ENCODE data around the gene NR3C2.

The NR3C2 gene

DNA sequence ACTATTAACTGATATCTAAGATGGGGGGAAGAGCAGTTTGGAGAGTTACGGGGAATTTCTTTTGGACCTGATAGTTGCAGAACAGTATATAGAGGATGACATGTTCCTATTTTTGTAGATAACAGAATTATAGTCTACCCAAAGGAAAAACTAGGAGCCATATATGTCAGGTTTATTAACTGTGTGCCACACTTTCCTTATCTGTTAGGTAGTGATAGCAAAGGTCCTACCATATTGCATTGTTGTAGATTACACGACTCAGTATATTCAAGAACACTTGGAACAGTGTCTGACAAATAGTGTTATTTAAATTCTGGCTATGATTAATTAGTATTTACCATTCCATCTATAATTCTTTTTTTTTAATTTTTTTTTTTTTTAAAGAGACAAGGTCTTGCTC, 175.3 kb downstream of the NR3C2 start:
- no peaks in the 10 kb centered on the region for H3K36me3 ChIP-seq (ENCODE audit: insufficient read depth, low read length)
- H3K4me2 ChIP-seq (ENCODE audit: low read length): no peak overlapping the region
- H3K9me3 ChIP-seq (ENCODE audit: low read length): no peaks in the 10 kb centered on the region
- no peak overlapping the region for H3K9ac ChIP-seq (ENCODE audit: low read length)
- no peak overlapping the region for H3K4me3 ChIP-seq (ENCODE audit: low read depth, low read length, poor library complexity, severe bottlenecking)
- H4K20me1 ChIP-seq (ENCODE audit: insufficient read depth, low read length): no peaks in the 10 kb centered on the region
- H3K79me2 ChIP-seq (ENCODE audit: insufficient read depth, low read length): no peaks in the 10 kb centered on the region
- TF ChIP-seq, protein P1, sequence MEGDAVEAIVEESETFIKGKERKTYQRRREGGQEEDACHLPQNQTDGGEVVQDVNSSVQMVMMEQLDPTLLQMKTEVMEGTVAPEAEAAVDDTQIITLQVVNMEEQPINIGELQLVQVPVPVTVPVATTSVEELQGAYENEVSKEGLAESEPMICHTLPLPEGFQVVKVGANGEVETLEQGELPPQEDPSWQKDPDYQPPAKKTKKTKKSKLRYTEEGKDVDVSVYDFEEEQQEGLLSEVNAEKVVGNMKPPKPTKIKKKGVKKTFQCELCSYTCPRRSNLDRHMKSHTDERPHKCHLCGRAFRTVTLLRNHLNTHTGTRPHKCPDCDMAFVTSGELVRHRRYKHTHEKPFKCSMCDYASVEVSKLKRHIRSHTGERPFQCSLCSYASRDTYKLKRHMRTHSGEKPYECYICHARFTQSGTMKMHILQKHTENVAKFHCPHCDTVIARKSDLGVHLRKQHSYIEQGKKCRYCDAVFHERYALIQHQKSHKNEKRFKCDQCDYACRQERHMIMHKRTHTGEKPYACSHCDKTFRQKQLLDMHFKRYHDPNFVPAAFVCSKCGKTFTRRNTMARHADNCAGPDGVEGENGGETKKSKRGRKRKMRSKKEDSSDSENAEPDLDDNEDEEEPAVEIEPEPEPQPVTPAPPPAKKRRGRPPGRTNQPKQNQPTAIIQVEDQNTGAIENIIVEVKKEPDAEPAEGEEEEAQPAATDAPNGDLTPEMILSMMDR (IDR thresholded peaks at IDR 0.05; ENCODE audit: low read length): no peak
- no peak for TF ChIP-seq EZH2 (IDR thresholded peaks at IDR 0.05; ENCODE audit: borderline replicate concordance, low read length)
- no peak overlapping the region for H3K27ac ChIP-seq (ENCODE audit: low read depth, low read length, poor library complexity, severe bottlenecking)
- H3K27me3 ChIP-seq (ENCODE audit: insufficient read depth, low read length): no peaks in the 10 kb centered on the region
- H3K4me1 ChIP-seq (ENCODE audit: insufficient read depth, low read length, severe bottlenecking): peaks cover 7% of the 10 kb centered on the region
- H3K9me2 ChIP-seq (ENCODE audit: low read depth, low read length): no peaks in the 10 kb centered on the region
- H3F3A ChIP-seq (ENCODE audit: insufficient read depth, low read length): no peaks in the 10 kb centered on the region; the same call in 1 of the 2 replicates
- no peak overlapping the region for H2AFZ ChIP-seq (ENCODE audit: low read length)

- Histone ChIP-seq H3K27me3 (ENCODE audit: insufficient read depth, low read length) (no peaks in the 10 kb centered on the region), H3K36me3 (ENCODE audit: insufficient read depth, low read length) (no peaks in the 10 kb centered on the region), H3K9me3 (ENCODE audit: low read length) (no peaks in the 10 kb centered on the region), H3K9me2 (ENCODE audit: low read depth, low read length) (no peaks in the 10 kb centered on the region), H3K27ac (ENCODE audit: low read depth, low read length, poor library complexity, severe bottlenecking) (no peak overlapping the region), H3K4me3 (ENCODE audit: low read depth, low read length, poor library complexity, severe bottlenecking) (no peak overlapping the region), H3K9ac (ENCODE audit: low read length) (no peak overlapping the region), H2AFZ (ENCODE audit: low read length) (no peak overlapping the region), H3K4me2 (ENCODE audit: low read length) (no peak overlapping the region), H3K79me2 (ENCODE audit: insufficient read depth, low read length) (no peaks in the 10 kb centered on the region), H3F3A (ENCODE audit: insufficient read depth, low read length) (no peaks in the 10 kb centered on the region; the same call in 1 of the 2 replicates), H4K20me1 (ENCODE audit: insufficient read depth, low read length) (no peaks in the 10 kb centered on the region), H3K4me1 (ENCODE audit: insufficient read depth, low read length, severe bottlenecking) (peaks cover 5% of the 10 kb centered on the region)
- no peak for TF ChIP-seq EZH2 (IDR thresholded peaks at IDR 0.05; ENCODE audit: borderline replicate concordance, low read length)
- TF ChIP-seq, protein P1 (IDR thresholded peaks at IDR 0.05; ENCODE audit: low read length): no peak
Observed at GRCh38 chr4:148266240-148266639, 176.0 kb downstream of the NR3C2 start.

- no peak overlapping the region for H3K27ac ChIP-seq (ENCODE audit: low read depth, low read length, poor library complexity, severe bottlenecking)
Observed at GRCh38 chr4:148265627-148266026, 176.6 kb downstream of the NR3C2 start.

More at GRCh38 chr4:148265627-148266026, 176.6 kb downstream of the NR3C2 start:
- Histone ChIP-seq H3K9me2 (ENCODE audit: low read depth, low read length) (no peaks in the 10 kb centered on the region), H3K9ac (ENCODE audit: low read length) (no peak overlapping the region), H3K27me3 (ENCODE audit: insufficient read depth, low read length) (no peaks in the 10 kb centered on the region), H4K20me1 (ENCODE audit: insufficient read depth, low read length) (no peaks in the 10 kb centered on the region), H3K9me3 (ENCODE audit: low read length) (no peaks in the 10 kb centered on the region), H2AFZ (ENCODE audit: low read length) (no peak overlapping the region), H3K79me2 (ENCODE audit: insufficient read depth, low read length) (no peaks in the 10 kb centered on the region), H3K4me1 (ENCODE audit: insufficient read depth, low read length, severe bottlenecking) (no peaks in the 10 kb centered on the region), H3K4me2 (ENCODE audit: low read length) (no peak overlapping the region), H3K36me3 (ENCODE audit: insufficient read depth, low read length) (no peaks in the 10 kb centered on the region), H3K4me3 (ENCODE audit: low read depth, low read length, poor library complexity, severe bottlenecking) (no peak overlapping the region), H3F3A (ENCODE audit: insufficient read depth, low read length) (no peaks in the 10 kb centered on the region; the same call in 1 of the 2 replicates)
- TF ChIP-seq, protein P1 (IDR thresholded peaks at IDR 0.05; ENCODE audit: low read length): no peak
- no peak for TF ChIP-seq EZH2 (IDR thresholded peaks at IDR 0.05; ENCODE audit: borderline replicate concordance, low read length)

Measured in OCI-LY1 (cell line).